ENCODE data around the gene PCDHA7. TPM values are rescaled to one million over a fixed set of nuclear protein-coding genes. Genes with fewer than 3 reads are reported as not detected.
"Not testable (repeated sequence)": the region's sequence is repeated elsewhere in the genome, so short reads cannot be mapped to it uniquely, and the experiment has no call there.

PCDHA7 gene
- total RNA-seq, 1 donor from 2014 or later = 2.3 TPM

- Mint-ChIP-seq H3K27me3 (ENCODE audit: low read depth) (no peaks in the 10 kb centered on the region), H3K27ac (ENCODE audit: unreplicated experiment) (peak within 1 kb of the TSS; percentile 31), H3K36me3 (ENCODE audit: low read depth) (peaks cover 45% of the 10 kb centered on the region), H3K9me3 (peaks cover 17% of the 10 kb centered on the region), H3K4me3 (peak within 1 kb of the TSS; percentile 91), H3K4me1 (peaks cover 4% of the 10 kb centered on the region)
- peak; percentile 18 for DNase-seq (ENCODE audit: low read depth, low spot score)
- peak; percentile 66 for TF ChIP-seq CTCF (conservative IDR thresholded peaks at IDR 0.05)
Observed at GRCh38 chr5:140868721-140869554, 34.9 kb downstream of the PCDHA7 start, which contains the start of gene PCDHA11. TSS of gene PCDHA11 (plus strand) at chr5:140868957. CDS start at chr5:140869104, 147 bp downstream.

GRCh38 chr5:140869555-140869886, 35.5 kb downstream of the PCDHA7 start:
- TF ChIP-seq CTCF (conservative IDR thresholded peaks at IDR 0.05) = no peak
- H3K4me1 Mint-ChIP-seq = peaks cover 4% of the 10 kb centered on the region
- peaks cover 15% of the 10 kb centered on the region for H3K9me3 Mint-ChIP-seq
- no peak for DNase-seq (ENCODE audit: low read depth, low spot score)
- H3K36me3 Mint-ChIP-seq (ENCODE audit: low read depth) = peaks cover 47% of the 10 kb centered on the region
- H3K4me3 Mint-ChIP-seq = peak overlapping the region; percentile 91
- H3K27me3 Mint-ChIP-seq (ENCODE audit: low read depth) = no peaks in the 10 kb centered on the region
- H3K27ac Mint-ChIP-seq (ENCODE audit: unreplicated experiment) = no peak overlapping the region

GRCh38 chr5:140870221-140871201, 36.4 kb downstream of the PCDHA7 start:
- no peak for DNase-seq (ENCODE audit: low read depth, low spot score)
- Mint-ChIP-seq H3K4me3 (no peak overlapping the region), H3K4me1 (peaks cover 10% of the 10 kb centered on the region), H3K27ac (ENCODE audit: unreplicated experiment) (no peak overlapping the region), H3K9me3 (peaks cover 18% of the 10 kb centered on the region), H3K36me3 (ENCODE audit: low read depth) (peaks cover 53% of the 10 kb centered on the region), H3K27me3 (ENCODE audit: low read depth) (no peaks in the 10 kb centered on the region)
- TF ChIP-seq CTCF (conservative IDR thresholded peaks at IDR 0.05) = no peak

GRCh38 chr5:140875085-140876065, 41.3 kb downstream of the PCDHA7 start, which contains the start of gene PCDHA12:
TSS of gene PCDHA12 (plus strand) at chr5:140875308. CDS start at chr5:140875473, 165 bp downstream.
- Mint-ChIP-seq H3K27ac (ENCODE audit: unreplicated experiment) (peak within 1 kb of the TSS; percentile 89), H3K4me1 (peaks cover 15% of the 10 kb centered on the region), H3K36me3 (ENCODE audit: low read depth) (peaks cover 58% of the 10 kb centered on the region), H3K4me3 (peak within 1 kb of the TSS; percentile 96), H3K27me3 (ENCODE audit: low read depth) (no peaks in the 10 kb centered on the region), H3K9me3 (peaks cover 15% of the 10 kb centered on the region)
- peak; percentile 68 for TF ChIP-seq CTCF (conservative IDR thresholded peaks at IDR 0.05)
- no peak for DNase-seq (ENCODE audit: low read depth, low spot score)

GRCh38 chr5:140876541-140877261, 42.6 kb downstream of the PCDHA7 start:
- Mint-ChIP-seq H3K4me1 (peaks cover 15% of the 10 kb centered on the region), H3K36me3 (ENCODE audit: low read depth) (peaks cover 67% of the 10 kb centered on the region), H3K9me3 (peaks cover 16% of the 10 kb centered on the region)
- H3K27ac Mint-ChIP-seq (ENCODE audit: unreplicated experiment); H3K27me3 Mint-ChIP-seq (ENCODE audit: low read depth); DNase-seq (ENCODE audit: low read depth, low spot score); H3K4me3 Mint-ChIP-seq: not testable (repeated sequence)

Measured in neural crest cell (in vitro differentiated cells).